H9 (cell line): ENCODE data around the gene TLL2. TPM values are rescaled to one million over a fixed set of nuclear protein-coding genes. Genes with fewer than 3 reads are reported as not detected.

ENCODE experiments used
- DNase-seq: peaks from one replicate; pipeline ENCODE4 v3.0.0-alpha.2; 2017
- H2AFZ ChIP-seq: one replicate; pipeline ENCODE4 v1.6.1; 2013; ENCODE audit warnings: mild to moderate bottlenecking, low read length, control low read depth, moderate library complexity
- H2AK5ac ChIP-seq: 2 replicates; pipeline ENCODE4 v1.6.1; 2013; ENCODE audit warnings: low read length, control low read depth, mixed read lengths; ENCODE audit not compliant: insufficient read length
- H2BK120ac ChIP-seq: one replicate; pipeline ENCODE4 v1.6.1; 2013; ENCODE audit warnings: low read depth, mild to moderate bottlenecking, low read length, control low read depth, inconsistent platforms; ENCODE audit not compliant: poor library complexity, severe bottlenecking
- H2BK12ac ChIP-seq: 2 replicates; pipeline ENCODE4 v1.6.1; 2013; ENCODE audit warnings: low read length, control low read depth, mixed read lengths, low read depth; ENCODE audit not compliant: insufficient read length
- H2BK15ac ChIP-seq: 2 replicates; pipeline ENCODE4 v1.6.1; 2013; ENCODE audit warnings: low read depth, low read length, control low read depth
- H2BK20ac ChIP-seq: one replicate; pipeline ENCODE4 v1.6.1; 2013; ENCODE audit warnings: low read depth, mild to moderate bottlenecking, low read length, control low read depth, inconsistent platforms; ENCODE audit not compliant: poor library complexity, severe bottlenecking
- H2BK5ac ChIP-seq: 2 replicates; pipeline ENCODE4 v1.6.1; 2013; ENCODE audit warnings: low read length, control low read depth, mixed read lengths; ENCODE audit not compliant: insufficient read length
- H3K14ac ChIP-seq: 2 replicates; pipeline ENCODE4 v1.6.1; 2013; ENCODE audit warnings: low read length, control low read depth; ENCODE audit not compliant: insufficient read depth
- H3K18ac ChIP-seq: 2 replicates; pipeline ENCODE4 v1.6.1; 2013; ENCODE audit warnings: low read depth, mild to moderate bottlenecking, mixed read lengths, low read length, control low read depth; ENCODE audit not compliant: insufficient read length
- H3K23ac ChIP-seq: 2 replicates; pipeline ENCODE4 v1.6.1; 2013; ENCODE audit warnings: low read length, control low read depth, mixed read lengths, low read depth; ENCODE audit not compliant: insufficient read length
- H3K23me2 ChIP-seq: 2 replicates; pipeline ENCODE4 v1.6.1; 2013; ENCODE audit warnings: low read depth, mild to moderate bottlenecking, mixed read lengths, low read length, control low read depth; ENCODE audit not compliant: insufficient read length, poor library complexity, severe bottlenecking
- H3K27ac ChIP-seq: 2 replicates; pipeline ENCODE4 v1.5.1; 2013; ENCODE audit warnings: low read length, control low read depth, mixed read lengths, low read depth; ENCODE audit not compliant: insufficient read length
- H3K27me3 ChIP-seq: 2 replicates; pipeline ENCODE4 v1.6.1; 2013; ENCODE audit warnings: low read length, control low read depth, inconsistent platforms; ENCODE audit not compliant: insufficient read depth
- H3K4ac ChIP-seq: 2 replicates; pipeline ENCODE4 v1.6.1; 2013; ENCODE audit warnings: low read depth, mild to moderate bottlenecking, control low read depth, inconsistent platforms, low read length, moderate library complexity
- H3K4me1 ChIP-seq: 2 replicates; pipeline ENCODE4 v1.6.1; 2013; ENCODE audit warnings: low read length, control low read depth, inconsistent platforms; ENCODE audit not compliant: insufficient read depth
- H3K4me2 ChIP-seq: 2 replicates; pipeline ENCODE4 v1.6.1; 2013; ENCODE audit warnings: low read length, control low read depth, mixed read lengths; ENCODE audit not compliant: insufficient read length, insufficient read depth
- H3K56ac ChIP-seq: 2 replicates; pipeline ENCODE4 v1.6.1; 2013; ENCODE audit warnings: low read depth, mild to moderate bottlenecking, mixed read lengths, low read length, control low read depth; ENCODE audit not compliant: insufficient read length
- H3K79me1 ChIP-seq: 2 replicates; pipeline ENCODE4 v1.6.1; 2013; ENCODE audit warnings: low read depth, mild to moderate bottlenecking, moderate library complexity, low read length, control low read depth, inconsistent platforms; ENCODE audit not compliant: insufficient read depth, poor library complexity, severe bottlenecking
- H3K79me2 ChIP-seq: 2 replicates; pipeline ENCODE4 v1.6.1; 2013; ENCODE audit warnings: low read length, control low read depth, inconsistent platforms; ENCODE audit not compliant: insufficient read depth
- H3K9ac ChIP-seq: 2 replicates; pipeline ENCODE4 v1.6.1; 2013; ENCODE audit warnings: low read length, control low read depth, mixed read lengths; ENCODE audit not compliant: insufficient read length; ENCODE audit errors: extremely low read depth
- H3K9me3 ChIP-seq: one replicate; pipeline ENCODE4 v1.6.1; 2013; ENCODE audit warnings: low read depth, low read length, inconsistent platforms; ENCODE audit not compliant: control insufficient read depth
- H3T11ph ChIP-seq: one replicate; pipeline ENCODE4 v1.6.1; 2013; ENCODE audit warnings: mild to moderate bottlenecking, low read length, control low read depth, inconsistent platforms
- H4K20me1 ChIP-seq: one replicate; pipeline ENCODE4 v1.6.1; 2013; ENCODE audit not compliant: control insufficient read depth, insufficient read length, insufficient read depth
- H4K5ac ChIP-seq: 2 replicates; pipeline ENCODE4 v1.6.1; 2013; ENCODE audit warnings: low read depth, mild to moderate bottlenecking, mixed read lengths, low read length, control low read depth; ENCODE audit not compliant: insufficient read length
- H4K8ac ChIP-seq: replicated peaks from 2 replicates; pipeline ENCODE4 v1.6.1; 2013; ENCODE audit warnings: low read length, control low read depth, mixed read lengths, low read depth; ENCODE audit not compliant: insufficient read length
- H4K91ac ChIP-seq: 2 replicates; pipeline ENCODE4 v1.6.1; 2013; ENCODE audit warnings: low read depth, mild to moderate bottlenecking, moderate library complexity, mixed read lengths, low read length, control low read depth; ENCODE audit not compliant: insufficient read length
- H3K27ac Mint-ChIP-seq, 3 experiments: 2 replicates in 2 of 3; 3 replicates in 1 of 3; pipeline ENCODE4 v1.8.0; 2020 to 2021; ENCODE audit warnings: mixed read lengths in 3 of 3, mild to moderate bottlenecking in 1 of 3, moderate library complexity in 1 of 3
- H3K27me3 Mint-ChIP-seq: 2 replicates; pipeline ENCODE4 v1.8.0; 2021; ENCODE audit warnings: low read depth, mild to moderate bottlenecking, moderate library complexity, mixed read lengths
- H3K36me3 Mint-ChIP-seq, 3 experiments: 2 replicates in 2 of 3; 3 replicates in 1 of 3; pipeline ENCODE4 v1.8.0; 2020 to 2021; ENCODE audit warnings: low read depth in 3 of 3, mixed read lengths in 3 of 3; ENCODE audit not compliant: insufficient read depth in 1 of 3
- H3K4me1 Mint-ChIP-seq, 2 experiments: 2 replicates each; pipeline ENCODE4 v1.8.0; 2020; ENCODE audit warnings: mixed read lengths in 2 of 2
- H3K4me3 Mint-ChIP-seq, 2 experiments: 2 replicates in 1 of 2; 3 replicates in 1 of 2; pipeline ENCODE4 v1.8.0; 2020 to 2021; ENCODE audit warnings: mild to moderate bottlenecking in 2 of 2, mixed read lengths in 2 of 2, moderate library complexity in 1 of 2
- H3K9me3 Mint-ChIP-seq, 2 experiments: 2 replicates in 1 of 2; 3 replicates in 1 of 2; pipeline ENCODE4 v1.8.0; 2020; ENCODE audit warnings: mild to moderate bottlenecking in 2 of 2, mixed read lengths in 2 of 2, moderate library complexity in 1 of 2
- WGBS: extraction: QIAGEN DNeasy Blood & Tissue Kit; methylation state at CpG from one replicate; pipeline ENCODE4 v1.1.7; 2013; ENCODE audit warnings: missing lambda C conversion rate, low lambda C conversion rate, mixed read lengths; ENCODE audit not compliant: insufficient read length; ENCODE audit errors: extremely low coverage; 5-methylcytosine and 5-hydroxymethylcytosine counted together
- total RNA-seq: library from RNA; stranded (reverse); gene quantifications from 2 replicates; pipeline ENCODE4 v1.2.1, GENCODE V29; 2021
- TF ChIP-seq, protein P1 (sequence below): fragments of 200-600 bp; sonication (generic); conservative IDR thresholded peaks from 3 replicates; pipeline ENCODE4 v1.8.0; 2021; ENCODE audit warnings: antibody characterized with exemption, mild to moderate bottlenecking

TLL2 gene
- total RNA-seq, 1 experiment from 2014 or later = 1.4 TPM

DNA sequence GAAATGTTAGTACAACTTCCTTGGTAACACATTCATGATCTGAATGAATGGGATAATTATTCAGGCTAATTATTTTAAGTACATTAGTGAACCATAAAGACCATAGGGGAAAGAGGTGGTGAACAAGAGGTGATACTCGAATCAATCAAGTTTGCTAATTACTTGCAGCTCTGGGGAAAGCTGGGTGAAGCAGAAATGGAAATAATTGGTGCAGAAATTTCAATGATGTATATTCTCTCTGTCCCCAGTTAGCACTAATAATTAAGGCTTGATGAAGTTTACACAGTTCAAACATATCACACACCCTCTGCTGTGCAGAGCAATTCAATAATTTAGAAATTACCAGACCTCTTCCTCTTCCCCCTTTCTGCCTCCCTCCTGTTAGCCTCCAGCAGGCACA lies 105.5 kb downstream of the TLL2 start:
- no peak overlapping the region for H2AK5ac ChIP-seq
- no peaks in the 10 kb centered on the region for H3K79me1 ChIP-seq
- no peaks in the 10 kb centered on the region for H3K9me3 ChIP-seq
- H4K8ac ChIP-seq = no peak overlapping the region
- DNase-seq = no peak
- H3K27ac Mint-ChIP-seq = no peak overlapping the region
- H3K4me3 Mint-ChIP-seq = no peak overlapping the region
- H2BK20ac ChIP-seq = no peak overlapping the region
- H2BK5ac ChIP-seq = no peak overlapping the region
- H3K36me3 Mint-ChIP-seq = no peaks in the 10 kb centered on the region; a peak in 2 of 7 replicates
- H3K79me2 ChIP-seq = no peaks in the 10 kb centered on the region
- no peak overlapping the region for H3K4ac ChIP-seq
- H3K27ac ChIP-seq = no peak overlapping the region
- H3K14ac ChIP-seq = no peak overlapping the region
- H4K20me1 ChIP-seq = no peaks in the 10 kb centered on the region
- H2BK12ac ChIP-seq = no peak overlapping the region
- no peak overlapping the region for H3K18ac ChIP-seq
- H3T11ph ChIP-seq = no peak overlapping the region
- no peak overlapping the region for H3K23ac ChIP-seq
- no peak overlapping the region for H4K91ac ChIP-seq
- TF ChIP-seq, protein P1, sequence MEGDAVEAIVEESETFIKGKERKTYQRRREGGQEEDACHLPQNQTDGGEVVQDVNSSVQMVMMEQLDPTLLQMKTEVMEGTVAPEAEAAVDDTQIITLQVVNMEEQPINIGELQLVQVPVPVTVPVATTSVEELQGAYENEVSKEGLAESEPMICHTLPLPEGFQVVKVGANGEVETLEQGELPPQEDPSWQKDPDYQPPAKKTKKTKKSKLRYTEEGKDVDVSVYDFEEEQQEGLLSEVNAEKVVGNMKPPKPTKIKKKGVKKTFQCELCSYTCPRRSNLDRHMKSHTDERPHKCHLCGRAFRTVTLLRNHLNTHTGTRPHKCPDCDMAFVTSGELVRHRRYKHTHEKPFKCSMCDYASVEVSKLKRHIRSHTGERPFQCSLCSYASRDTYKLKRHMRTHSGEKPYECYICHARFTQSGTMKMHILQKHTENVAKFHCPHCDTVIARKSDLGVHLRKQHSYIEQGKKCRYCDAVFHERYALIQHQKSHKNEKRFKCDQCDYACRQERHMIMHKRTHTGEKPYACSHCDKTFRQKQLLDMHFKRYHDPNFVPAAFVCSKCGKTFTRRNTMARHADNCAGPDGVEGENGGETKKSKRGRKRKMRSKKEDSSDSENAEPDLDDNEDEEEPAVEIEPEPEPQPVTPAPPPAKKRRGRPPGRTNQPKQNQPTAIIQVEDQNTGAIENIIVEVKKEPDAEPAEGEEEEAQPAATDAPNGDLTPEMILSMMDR = no peak
- no peaks in the 10 kb centered on the region for H3K23me2 ChIP-seq
- H3K9me3 Mint-ChIP-seq = no peaks in the 10 kb centered on the region
- H3K27me3 Mint-ChIP-seq = no peaks in the 10 kb centered on the region; the same call in 1 of the 2 replicates
- no peak overlapping the region for H3K9ac ChIP-seq
- H4K5ac ChIP-seq = no peak overlapping the region
- no CpG with 5 or more reads among the region's 1 CpG for WGBS
- H3K56ac ChIP-seq = no peak overlapping the region
- no peaks in the 10 kb centered on the region; a peak in 1 of 4 replicates for H3K4me1 Mint-ChIP-seq
- H3K4me2 ChIP-seq = no peak overlapping the region
- no peaks in the 10 kb centered on the region for H3K27me3 ChIP-seq
- H2BK120ac ChIP-seq = no peak overlapping the region
- H3K4me1 ChIP-seq = no peaks in the 10 kb centered on the region
- H2BK15ac ChIP-seq = no peak overlapping the region
- H2AFZ ChIP-seq = no peak overlapping the region
